ENCODE data around the gene ANXA2R. TPM values are rescaled to one million over a fixed set of nuclear protein-coding genes. Genes with fewer than 3 reads are reported as not detected.

The ANXA2R gene
- total and polyA plus RNA-seq, 2 of the 13 experiments (the other 11 are each of a cell fraction or from before 2014, with no cell fraction given) = 0.95 to 1.3 TPM

GRCh38 chr5:42994555-42995359 is 45.4 kb downstream of the ANXA2R start (continued):
- TF ChIP-seq ZNF512B (CRISPR knock-in tag; IDR thresholded peaks at IDR 0.05; ENCODE audit: borderline replicate concordance) = no peak
- TF ChIP-seq ZBTB40 (IDR thresholded peaks at IDR 0.05) = no peak
- TF ChIP-seq ZBTB40 (CRISPR knock-in tag; IDR thresholded peaks at IDR 0.05) = no peak
- TF ChIP-seq ZSCAN5A (CRISPR knock-in tag; IDR thresholded peaks at IDR 0.05; ENCODE audit: borderline replicate concordance) = peak; percentile 60; the same call in 1 of the 2 replicates
- peak; percentile 48; the same call in 1 of the 2 replicates for TF ChIP-seq GFI1 (CRISPR knock-in tag; IDR thresholded peaks at IDR 0.05; ENCODE audit: borderline replicate concordance)
- no peak for TF ChIP-seq EEA1 (CRISPR knock-in tag; IDR thresholded peaks at IDR 0.05; ENCODE audit: borderline replicate concordance)
- TF ChIP-seq PAWR (CRISPR knock-in tag; IDR thresholded peaks at IDR 0.05; ENCODE audit: borderline replicate concordance) = no peak
- TF ChIP-seq SMARCE1 (IDR thresholded peaks at IDR 0.05; ENCODE audit: borderline replicate concordance) = no peak
- TF ChIP-seq ZNF362 (CRISPR knock-in tag; IDR thresholded peaks at IDR 0.05; ENCODE audit: borderline replicate concordance) = peak; percentile 48; the same call in 1 of the 2 replicates
- TF ChIP-seq NFE2L2 (IDR thresholded peaks at IDR 0.05; ENCODE audit: low read length) = no peak
- no peak for TF ChIP-seq PLSCR1 (CRISPR knock-in tag; IDR thresholded peaks at IDR 0.05; ENCODE audit: borderline replicate concordance)
- TF ChIP-seq KAT8 (CRISPR knock-in tag; IDR thresholded peaks at IDR 0.05) = peak; percentile 37; the same call in 1 of the 2 replicates
